ENCODE results near the gene SDHAF3.
"Not testable (repeated sequence)": the region's sequence is repeated elsewhere in the genome, so short reads cannot be mapped to it uniquely, and the experiment has no call there.

The SDHAF3 gene

GRCh38 chr7:97117372-97118188 lies at the start of gene SDHAF3:
TSS of gene SDHAF3 (plus strand) at chr7:97117698. CDS start at chr7:97117724, 26 bp downstream.
- DNase-seq = peak; percentile 98

- not testable (repeated sequence) for DNase-seq
These were observed 45.5 kb upstream of the SDHAF3 start for GRCh38 chr7:97072025-97072424.

- DNase-seq = no peak
These were observed 41.6 kb upstream of the SDHAF3 start for GRCh38 chr7:97075928-97076327.

- no peak for DNase-seq
These were observed 39.2 kb upstream of the SDHAF3 start for GRCh38 chr7:97078023-97078969.

- no peak for DNase-seq
These were observed 38.2 kb upstream of the SDHAF3 start for GRCh38 chr7:97079300-97079699.

- no peak for DNase-seq
These were observed 35.8 kb upstream of the SDHAF3 start for GRCh38 chr7:97081521-97082300.

- no peak for DNase-seq
These were observed 29.1 kb upstream of the SDHAF3 start for GRCh38 chr7:97088364-97088763.

GRCh38 chr7:97089771-97090170 lies 27.7 kb upstream of the SDHAF3 start:
- DNase-seq = no peak

- DNase-seq = no peak
These were observed 26.6 kb upstream of the SDHAF3 start for GRCh38 chr7:97090761-97091353.

- no peak for DNase-seq
These were observed 23.1 kb upstream of the SDHAF3 start for GRCh38 chr7:97094284-97094930.

- no peak for DNase-seq
These were observed 21.5 kb upstream of the SDHAF3 start for GRCh38 chr7:97096037-97096436.

- no peak for DNase-seq
These were observed 20.8 kb upstream of the SDHAF3 start for GRCh38 chr7:97096661-97097060.

GRCh38 chr7:97104719-97105238 lies 12.7 kb upstream of the SDHAF3 start:
- peak; percentile 84 for DNase-seq

GRCh38 chr7:97107192-97107800 lies 10.2 kb upstream of the SDHAF3 start:
- no peak for DNase-seq

GRCh38 chr7:97116308-97116707 lies 1.2 kb upstream of the SDHAF3 start:
- DNase-seq = no peak

- DNase-seq = no peak
These were observed 495 bp upstream of the SDHAF3 start for GRCh38 chr7:97117035-97117371.

GRCh38 chr7:97118306-97118917 lies 914 bp downstream of the SDHAF3 start:
- DNase-seq = no peak

GRCh38 chr7:97119747-97120146 lies 2.2 kb downstream of the SDHAF3 start:
- DNase-seq = no peak

- DNase-seq = no peak
These were observed 3.4 kb downstream of the SDHAF3 start for GRCh38 chr7:97120713-97121457.

GRCh38 chr7:97123115-97123514 lies 5.6 kb downstream of the SDHAF3 start:
- DNase-seq = not testable (repeated sequence)

Data from left hindlimb (tissue), 1 donor.